ENCODE results near the gene EGFR. TPM values are rescaled to one million over a fixed set of nuclear protein-coding genes. Genes with fewer than 3 reads are reported as not detected.
A peak's percentile ranks its signal among the peaks of the same experiment; 100 is the strongest.

Gene EGFR
- total RNA-seq, 1 donor from 2014 or later = 62.7 TPM

GRCh38 chr7:55088620-55089019, 69.8 kb downstream of the EGFR start:
- no peak for TF ChIP-seq CTCF (IDR thresholded peaks at IDR 0.05)

GRCh38 chr7:55092186-55092974, 73.6 kb downstream of the EGFR start:
- TF ChIP-seq CTCF (IDR thresholded peaks at IDR 0.05) = no peak
- no peaks in the 10 kb centered on the region for H3K27me3 ChIP-seq (ENCODE audit: low read depth)
- DNase-seq (no peak), ATAC-seq (peak; percentile 50 to 65)
- no peak overlapping the region for H3K27ac ChIP-seq
- intact Hi-C loops (cut with DNase I) = no loop called here
- H3K4me3 ChIP-seq = no peak overlapping the region
- H3K4me1 ChIP-seq = peaks cover 28% of the 10 kb centered on the region
- H3K9me3 ChIP-seq = no peaks in the 10 kb centered on the region
- no peaks in the 10 kb centered on the region for H3K36me3 ChIP-seq

More at GRCh38 chr7:55088620-55089019, 69.8 kb downstream of the EGFR start:
- ATAC-seq (no peak), DNase-seq (no peak)
- intact Hi-C loops (cut with DNase I) = loop anchor here (5.0 kb wide), 1 partner anchor 39 kb away; no protein-coding TSS in a partner anchor
- H3K27me3 ChIP-seq (ENCODE audit: low read depth) = no peaks in the 10 kb centered on the region
- H3K4me1 ChIP-seq = peaks cover 40% of the 10 kb centered on the region
- no peaks in the 10 kb centered on the region for H3K9me3 ChIP-seq
- no peak overlapping the region for H3K4me3 ChIP-seq
- H3K36me3 ChIP-seq = no peaks in the 10 kb centered on the region
- H3K27ac ChIP-seq = no peak overlapping the region

DNA sequence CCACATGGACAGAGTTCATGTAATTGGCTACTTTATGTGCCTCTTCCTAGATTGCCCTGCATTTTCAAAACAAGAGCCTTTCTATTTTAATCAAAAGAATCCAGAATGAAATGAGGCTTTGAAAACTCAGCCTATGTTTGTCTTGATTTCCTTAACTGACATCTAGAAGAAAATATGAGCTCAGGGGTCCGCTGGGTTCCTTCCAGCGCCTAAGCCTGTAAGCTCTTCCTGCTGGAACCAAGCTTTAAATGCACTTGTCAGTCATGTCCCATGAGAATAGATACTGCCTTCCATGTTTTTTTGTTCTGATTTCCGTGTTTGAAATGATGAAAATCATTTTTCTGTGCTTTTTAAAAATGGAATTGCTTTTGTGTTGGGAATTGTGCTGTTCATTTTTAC, 74.2 kb downstream of the EGFR start:
- Histone ChIP-seq H3K9me3 (no peaks in the 10 kb centered on the region), H3K4me3 (no peak overlapping the region), H3K27me3 (ENCODE audit: low read depth) (no peaks in the 10 kb centered on the region), H3K36me3 (no peaks in the 10 kb centered on the region), H3K4me1 (peaks cover 26% of the 10 kb centered on the region), H3K27ac (no peak overlapping the region)
- TF ChIP-seq CTCF (IDR thresholded peaks at IDR 0.05) = no peak
- ATAC-seq = no peak
- intact Hi-C loops (cut with DNase I) = no loop called here
- DNase-seq = no peak

DNA sequence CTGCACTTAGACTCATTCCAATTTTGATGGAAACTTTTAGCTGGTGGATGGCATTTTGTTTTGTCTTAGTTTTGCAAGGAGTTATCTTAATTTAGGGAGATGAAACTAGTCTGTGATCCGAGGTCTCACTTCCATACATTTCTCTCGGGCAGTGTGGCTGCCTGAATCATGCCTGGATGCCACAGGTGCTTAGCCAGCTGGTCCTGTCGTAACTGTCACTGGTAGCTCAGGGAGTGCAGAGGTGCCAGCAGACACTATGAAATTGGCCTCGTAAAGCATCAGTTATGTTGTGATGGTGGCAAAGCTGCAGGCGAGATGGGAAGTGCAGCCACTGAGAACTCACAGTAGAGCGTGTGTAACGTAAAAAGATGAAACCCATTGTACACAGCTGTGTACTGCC, 74.9 kb downstream of the EGFR start:
- H3K27me3 ChIP-seq (ENCODE audit: low read depth) = no peaks in the 10 kb centered on the region
- TF ChIP-seq CTCF (IDR thresholded peaks at IDR 0.05) = no peak
- intact Hi-C loops (cut with DNase I) = no loop called here
- ATAC-seq (no peak), DNase-seq (no peak)
- H3K9me3 ChIP-seq = no peaks in the 10 kb centered on the region
- H3K4me1 ChIP-seq = peaks cover 33% of the 10 kb centered on the region
- H3K36me3 ChIP-seq = no peaks in the 10 kb centered on the region
- no peak overlapping the region for H3K4me3 ChIP-seq
- no peak overlapping the region for H3K27ac ChIP-seq

DNA sequence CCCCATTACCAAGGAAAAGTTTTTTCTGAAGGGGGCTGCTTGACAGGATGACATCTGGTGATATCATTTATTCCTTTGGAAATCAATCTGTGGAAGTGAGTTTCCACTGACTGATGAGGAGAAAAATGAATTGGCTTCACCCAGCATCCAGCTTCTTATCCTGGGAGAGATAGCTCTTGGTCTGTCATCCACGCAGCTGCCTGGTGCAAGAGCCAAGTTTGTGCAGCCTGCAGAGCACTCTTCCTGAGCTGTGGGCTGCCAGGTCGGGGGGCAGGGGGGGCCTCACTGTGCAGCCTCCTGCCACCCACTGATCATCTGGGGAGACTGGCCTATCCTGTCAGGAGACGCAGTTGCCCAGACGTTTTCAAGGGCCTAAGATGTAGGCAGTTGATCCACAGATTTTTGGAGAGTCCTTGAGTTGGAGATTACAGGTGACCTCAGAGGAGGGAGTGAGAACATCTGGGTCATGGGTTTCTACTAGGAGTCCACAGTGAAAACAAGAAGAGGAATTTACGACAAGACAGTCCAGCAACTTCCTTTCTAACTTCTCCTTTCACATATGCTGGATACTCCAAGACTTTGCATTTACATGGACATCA, 75.4 kb downstream of the EGFR start:
- H3K27me3 ChIP-seq (ENCODE audit: low read depth) = no peaks in the 10 kb centered on the region
- H3K9me3 ChIP-seq = no peaks in the 10 kb centered on the region
- intact Hi-C loops (cut with DNase I) = no loop called here
- TF ChIP-seq CTCF (IDR thresholded peaks at IDR 0.05) = no peak
- H3K4me1 ChIP-seq = peaks cover 38% of the 10 kb centered on the region
- no peak overlapping the region for H3K27ac ChIP-seq
- H3K4me3 ChIP-seq = no peak overlapping the region
- DNase-seq = no peak
- ATAC-seq = peak; percentile 41 to 65
- H3K36me3 ChIP-seq = no peaks in the 10 kb centered on the region
